ENCODE data around the gene ARAP2. TPM values are rescaled to one million over a fixed set of nuclear protein-coding genes. Genes with fewer than 3 reads are reported as not detected.

Gene ARAP2
- total and polyA plus RNA-seq, 2 of the 13 experiments (the other 11 are each of a cell fraction or from before 2014, with no cell fraction given), result 0.37 to 1.4 TPM

DNA sequence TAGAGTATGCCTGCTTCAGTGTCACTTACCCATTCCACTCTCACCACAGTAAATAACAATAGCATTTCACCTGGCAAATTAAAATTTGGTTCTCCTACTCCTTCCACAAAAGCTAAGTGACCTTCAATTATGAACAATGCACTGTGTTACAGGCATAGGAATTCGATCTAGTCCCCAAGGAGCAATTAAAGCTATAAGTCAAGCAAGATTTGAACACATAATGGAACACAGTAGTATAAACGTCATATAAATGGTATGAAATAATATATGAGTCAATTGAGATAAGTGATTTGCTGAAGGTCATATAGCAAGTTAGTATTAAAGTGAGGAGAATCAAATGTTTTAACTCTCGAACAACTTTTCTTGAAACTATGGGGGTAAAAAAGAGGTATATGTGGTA, 65.8 kb downstream of the ARAP2 start:
- TF ChIP-seq NCOR1 (IDR thresholded peaks at IDR 0.05; ENCODE audit: borderline replicate concordance, low read length), result no peak
- TF ChIP-seq, protein P1, sequence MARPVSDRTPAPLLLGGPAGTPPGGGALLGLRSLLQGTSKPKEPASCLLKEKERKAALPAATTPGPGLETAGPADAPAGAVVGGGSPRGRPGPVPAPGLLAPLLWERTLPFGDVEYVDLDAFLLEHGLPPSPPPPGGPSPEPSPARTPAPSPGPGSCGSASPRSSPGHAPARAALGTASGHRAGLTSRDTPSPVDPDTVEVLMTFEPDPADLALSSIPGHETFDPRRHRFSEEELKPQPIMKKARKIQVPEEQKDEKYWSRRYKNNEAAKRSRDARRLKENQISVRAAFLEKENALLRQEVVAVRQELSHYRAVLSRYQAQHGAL (CRISPR knock-in tag; IDR thresholded peaks at IDR 0.05; ENCODE audit: not compliant biosample characterization), result no peak
- no peak for TF ChIP-seq HNF1B (CRISPR knock-in tag; IDR thresholded peaks at IDR 0.05)
- TF ChIP-seq SNAI1 (CRISPR knock-in tag; IDR thresholded peaks at IDR 0.05; ENCODE audit: borderline replicate concordance), result no peak
- TF ChIP-seq, protein P2, sequence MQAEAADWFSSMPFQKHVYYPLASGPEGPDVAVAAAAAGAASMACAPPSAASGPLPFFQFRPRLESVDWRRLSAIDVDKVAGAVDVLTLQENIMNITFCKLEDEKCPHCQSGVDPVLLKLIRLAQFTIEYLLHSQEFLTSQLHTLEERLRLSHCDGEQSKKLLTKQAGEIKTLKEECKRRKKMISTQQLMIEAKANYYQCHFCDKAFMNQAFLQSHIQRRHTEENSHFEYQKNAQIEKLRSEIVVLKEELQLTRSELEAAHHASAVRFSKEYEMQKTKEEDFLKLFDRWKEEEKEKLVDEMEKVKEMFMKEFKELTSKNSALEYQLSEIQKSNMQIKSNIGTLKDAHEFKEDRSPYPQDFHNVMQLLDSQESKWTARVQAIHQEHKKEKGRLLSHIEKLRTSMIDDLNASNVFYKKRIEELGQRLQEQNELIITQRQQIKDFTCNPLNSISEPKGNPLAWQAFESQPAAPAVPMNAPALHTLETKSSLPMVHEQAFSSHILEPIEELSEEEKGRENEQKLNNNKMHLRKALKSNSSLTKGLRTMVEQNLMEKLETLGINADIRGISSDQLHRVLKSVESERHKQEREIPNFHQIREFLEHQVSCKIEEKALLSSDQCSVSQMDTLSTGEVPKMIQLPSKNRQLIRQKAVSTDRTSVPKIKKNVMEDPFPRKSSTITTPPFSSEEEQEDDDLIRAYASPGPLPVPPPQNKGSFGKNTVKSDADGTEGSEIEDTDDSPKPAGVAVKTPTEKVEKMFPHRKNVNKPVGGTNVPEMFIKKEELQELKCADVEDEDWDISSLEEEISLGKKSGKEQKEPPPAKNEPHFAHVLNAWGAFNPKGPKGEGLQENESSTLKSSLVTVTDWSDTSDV (CRISPR knock-in tag; IDR thresholded peaks at IDR 0.05), result no peak
- no peak for TF ChIP-seq ETV6 (CRISPR knock-in tag; conservative IDR thresholded peaks at IDR 0.05)
- no peak for TF ChIP-seq ZNF878 (CRISPR knock-in tag; IDR thresholded peaks at IDR 0.05)
- no peak for TF ChIP-seq ESRRA (CRISPR knock-in tag; IDR thresholded peaks at IDR 0.05; ENCODE audit: low read depth)
- TF ChIP-seq ZNF329 (CRISPR knock-in tag; IDR thresholded peaks at IDR 0.05; ENCODE audit: low read depth), result no peak
- TF ChIP-seq BRCA1 (CRISPR knock-in tag; IDR thresholded peaks at IDR 0.05), result no peak
- TF ChIP-seq, protein P3, sequence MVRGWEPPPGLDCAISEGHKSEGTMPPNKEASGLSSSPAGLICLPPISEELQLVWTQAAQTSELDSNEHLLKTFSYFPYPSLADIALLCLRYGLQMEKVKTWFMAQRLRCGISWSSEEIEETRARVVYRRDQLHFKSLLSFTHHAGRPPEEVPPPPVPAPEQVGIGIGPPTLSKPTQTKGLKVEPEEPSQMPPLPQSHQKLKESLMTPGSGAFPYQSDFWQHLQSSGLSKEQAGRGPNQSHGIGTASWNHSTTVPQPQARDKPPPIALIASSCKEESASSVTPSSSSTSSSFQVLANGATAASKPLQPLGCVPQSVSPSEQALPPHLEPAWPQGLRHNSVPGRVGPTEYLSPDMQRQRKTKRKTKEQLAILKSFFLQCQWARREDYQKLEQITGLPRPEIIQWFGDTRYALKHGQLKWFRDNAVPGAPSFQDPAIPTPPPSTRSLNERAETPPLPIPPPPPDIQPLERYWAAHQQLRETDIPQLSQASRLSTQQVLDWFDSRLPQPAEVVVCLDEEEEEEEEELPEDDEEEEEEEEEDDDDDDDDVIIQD (CRISPR knock-in tag; IDR thresholded peaks at IDR 0.05; ENCODE audit: low read depth), result no peak
- TF ChIP-seq MATR3 (CRISPR knock-in tag; IDR thresholded peaks at IDR 0.05), result no peak
- TF ChIP-seq REL (CRISPR knock-in tag; conservative IDR thresholded peaks at IDR 0.05), result no peak
- TF ChIP-seq GMEB1 (CRISPR knock-in tag; IDR thresholded peaks at IDR 0.05; ENCODE audit: borderline replicate concordance), result no peak
- WGBS (ENCODE audit: low lambda C conversion rate), result 32% methylated on average over 3 of the region's 3 CpGs
- FAIRE-seq (no peak), ATAC-seq (no peak), DNase-seq (ENCODE audit: low spot score) (no peak)
- POLR2A ChIA-PET, result no interaction called here
- Histone ChIP-seq H3K27ac (ENCODE audit: extremely low read length, insufficient read depth, low read length) (no peak overlapping the region), H3K36me3 (replicated peaks in 1 of 2; ENCODE audit: control insufficient read depth in 1 of 2, insufficient read depth in 2 of 2, low read length in 2 of 2) (no peaks in the 10 kb centered on the region), H3K4me2 (ENCODE audit: low read depth, low read length) (no peak overlapping the region), H3K9me3 (ENCODE audit: low read length) (no peaks in the 10 kb centered on the region), H4K20me1 (ENCODE audit: insufficient read depth, low read length) (no peaks in the 10 kb centered on the region), H3K79me2 (ENCODE audit: insufficient read depth, low read length) (no peaks in the 10 kb centered on the region), H3K4me3 (replicated peaks in 1 of 3; ENCODE audit: insufficient read depth in 1 of 3, low read depth in 2 of 3, low read length in 3 of 3) (no peak overlapping the region), H3K27me3 (ENCODE audit: control insufficient read depth in 1 of 2, insufficient read depth in 2 of 2, low read length in 2 of 2) (no peaks in the 10 kb centered on the region), H3K4me1 (ENCODE audit: insufficient read depth, low read length) (no peaks in the 10 kb centered on the region), H3K9ac (ENCODE audit: insufficient read depth, low read depth, low read length) (no peak overlapping the region), H2AFZ (ENCODE audit: low read length) (no peak overlapping the region)
- in situ Hi-C loops (cut with HindIII; ENCODE audit: extremely low pct_ligation_motif_present, low pct_unique_long_range_greater_than_20kb), result no loop called here
- CTCF ChIA-PET (ENCODE audit: low intra/inter-chr PET ratio, low total read pairs), result no interaction called here
- BruUV-seq (replicated peaks), result no TSS peak
- intact Hi-C loops (cut with micrococcal nuclease; ENCODE audit: unreplicated experiment), result no loop called here
